Measurements from ENCODE around the gene PADI2. TPM values are rescaled to one million over a fixed set of nuclear protein-coding genes. Genes with fewer than 3 reads are reported as not detected.

Gene PADI2
- total RNA-seq, 1 experiment from 2014 or later, result 14.0 TPM

DNA sequence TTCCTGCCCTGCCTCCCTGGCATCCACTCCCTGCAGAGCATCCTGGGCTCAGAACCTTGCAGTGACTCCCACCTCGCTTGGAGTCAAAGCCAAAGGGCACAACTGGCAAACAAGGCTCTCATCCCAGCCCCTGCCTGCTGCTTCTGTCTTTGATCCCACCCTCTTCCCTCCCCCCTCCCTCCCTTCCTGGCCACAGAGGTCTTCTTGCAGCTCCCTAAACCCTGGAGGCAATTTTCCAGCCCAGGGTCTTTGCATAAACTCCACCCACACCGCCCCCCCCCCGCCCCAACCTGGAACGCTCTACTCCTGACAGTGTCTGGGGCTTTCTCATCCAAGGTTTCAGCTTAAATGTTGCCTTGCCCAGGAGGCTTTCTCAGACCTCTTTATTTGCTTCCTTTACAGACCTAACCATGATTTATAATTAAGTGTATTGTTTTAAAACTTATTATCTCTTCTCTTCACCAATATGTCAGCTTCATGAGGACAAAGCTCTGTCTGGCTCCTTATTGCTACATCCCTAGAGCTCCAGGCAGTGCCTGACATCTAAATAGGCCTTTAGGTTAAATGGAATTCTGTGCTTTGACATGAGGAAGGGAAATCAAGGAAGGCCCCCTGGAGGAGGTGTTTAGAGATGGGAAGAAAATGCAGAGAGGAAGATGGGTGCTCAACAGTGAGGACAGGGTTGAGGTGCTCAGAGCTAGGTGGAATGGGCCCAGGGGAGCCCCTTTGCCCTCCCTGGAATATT is 48.0 kb upstream of the PADI2 start:
- no peak overlapping the region for H3K4me3 ChIP-seq
- TF ChIP-seq, protein P1, sequence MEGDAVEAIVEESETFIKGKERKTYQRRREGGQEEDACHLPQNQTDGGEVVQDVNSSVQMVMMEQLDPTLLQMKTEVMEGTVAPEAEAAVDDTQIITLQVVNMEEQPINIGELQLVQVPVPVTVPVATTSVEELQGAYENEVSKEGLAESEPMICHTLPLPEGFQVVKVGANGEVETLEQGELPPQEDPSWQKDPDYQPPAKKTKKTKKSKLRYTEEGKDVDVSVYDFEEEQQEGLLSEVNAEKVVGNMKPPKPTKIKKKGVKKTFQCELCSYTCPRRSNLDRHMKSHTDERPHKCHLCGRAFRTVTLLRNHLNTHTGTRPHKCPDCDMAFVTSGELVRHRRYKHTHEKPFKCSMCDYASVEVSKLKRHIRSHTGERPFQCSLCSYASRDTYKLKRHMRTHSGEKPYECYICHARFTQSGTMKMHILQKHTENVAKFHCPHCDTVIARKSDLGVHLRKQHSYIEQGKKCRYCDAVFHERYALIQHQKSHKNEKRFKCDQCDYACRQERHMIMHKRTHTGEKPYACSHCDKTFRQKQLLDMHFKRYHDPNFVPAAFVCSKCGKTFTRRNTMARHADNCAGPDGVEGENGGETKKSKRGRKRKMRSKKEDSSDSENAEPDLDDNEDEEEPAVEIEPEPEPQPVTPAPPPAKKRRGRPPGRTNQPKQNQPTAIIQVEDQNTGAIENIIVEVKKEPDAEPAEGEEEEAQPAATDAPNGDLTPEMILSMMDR (conservative IDR thresholded peaks at IDR 0.05), result no peak
- no peak for TF ChIP-seq EZH2 (IDR thresholded peaks at IDR 0.05; ENCODE audit: low read depth)
- peaks cover 41% of the 10 kb centered on the region for H3K4me1 ChIP-seq (replicated peaks; ENCODE audit: insufficient read depth)
- H3K9me2 ChIP-seq (ENCODE audit: insufficient read depth), result no peaks in the 10 kb centered on the region
- no peak for DNase-seq
- H3K27me3 ChIP-seq (ENCODE audit: insufficient read depth, low read depth), result no peaks in the 10 kb centered on the region
- BruUV-seq (replicated peaks), result no TSS peak
- intact Hi-C loops (cut with micrococcal nuclease; ENCODE audit: unreplicated experiment), result no loop called here
- H3K79me2 ChIP-seq (ENCODE audit: low read depth), result no peaks in the 10 kb centered on the region
- POLR2A ChIA-PET (ENCODE audit: unreplicated experiment), result interaction anchor here (0.6 to 1.1 kb wide), 5 partner anchors 35 to 66 kb away, joined by 3 to 13 read pairs (median 4); no protein-coding TSS in a partner anchor
- CTCF ChIA-PET, result interaction anchor here (1.2 kb wide), 1 partner anchor 45 kb away, joined by 3 read pairs; no protein-coding TSS in a partner anchor
- H3K36me3 ChIP-seq (ENCODE audit: low read depth), result no peaks in the 10 kb centered on the region
- H3K4me2 ChIP-seq, result peak overlapping the region; percentile 77; the same call in 1 of the 2 replicates
- peak overlapping the region; percentile 95 for H3K27ac ChIP-seq
- peaks cover 26% of the 10 kb centered on the region for H3F3A ChIP-seq (ENCODE audit: insufficient read depth, low read depth)
- H4K20me1 ChIP-seq (ENCODE audit: insufficient read depth), result no peaks in the 10 kb centered on the region
- no peaks in the 10 kb centered on the region for H3K9me3 ChIP-seq (ENCODE audit: insufficient read depth, low read depth)
- no peak overlapping the region for H2AFZ ChIP-seq

DNA sequence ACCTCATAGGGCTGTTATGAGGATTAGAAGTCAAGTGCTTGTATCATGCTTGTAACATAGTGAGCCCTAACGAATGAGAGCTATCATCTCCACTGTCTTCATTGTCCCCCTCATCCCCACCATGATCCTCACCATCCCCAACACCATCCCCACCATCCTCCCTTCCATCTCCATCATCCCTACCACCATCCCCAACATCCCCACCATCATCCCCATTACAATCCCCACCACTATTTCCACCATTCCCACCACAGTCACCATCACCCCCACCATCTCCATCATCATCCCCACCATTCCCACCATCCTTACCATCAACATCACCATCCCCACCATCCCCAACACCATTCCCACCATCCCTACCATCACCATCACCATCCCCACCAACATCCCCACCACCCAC is 46.6 kb upstream of the PADI2 start:
- Histone ChIP-seq H3K27me3 (ENCODE audit: insufficient read depth, low read depth) (no peaks in the 10 kb centered on the region), H4K20me1 (ENCODE audit: insufficient read depth) (no peaks in the 10 kb centered on the region), H3K4me1 (replicated peaks; ENCODE audit: insufficient read depth) (peaks cover 41% of the 10 kb centered on the region), H3K79me2 (ENCODE audit: low read depth) (no peaks in the 10 kb centered on the region), H3F3A (ENCODE audit: insufficient read depth, low read depth) (peaks cover 26% of the 10 kb centered on the region), H3K36me3 (ENCODE audit: low read depth) (no peaks in the 10 kb centered on the region), H2AFZ (no peak overlapping the region), H3K27ac (no peak overlapping the region), H3K9me3 (ENCODE audit: insufficient read depth, low read depth) (no peaks in the 10 kb centered on the region), H3K4me2 (no peak overlapping the region), H3K4me3 (no peak overlapping the region), H3K9me2 (ENCODE audit: insufficient read depth) (no peaks in the 10 kb centered on the region)
- no peak for DNase-seq
- TF ChIP-seq EZH2 (IDR thresholded peaks at IDR 0.05; ENCODE audit: low read depth), result no peak
- TF ChIP-seq, protein P1 (conservative IDR thresholded peaks at IDR 0.05), result no peak
- no TSS peak for BruUV-seq (replicated peaks)
- CTCF ChIA-PET, result no interaction called here
- POLR2A ChIA-PET (ENCODE audit: unreplicated experiment), result no interaction called here
- intact Hi-C loops (cut with micrococcal nuclease; ENCODE audit: unreplicated experiment), result no loop called here

DNA sequence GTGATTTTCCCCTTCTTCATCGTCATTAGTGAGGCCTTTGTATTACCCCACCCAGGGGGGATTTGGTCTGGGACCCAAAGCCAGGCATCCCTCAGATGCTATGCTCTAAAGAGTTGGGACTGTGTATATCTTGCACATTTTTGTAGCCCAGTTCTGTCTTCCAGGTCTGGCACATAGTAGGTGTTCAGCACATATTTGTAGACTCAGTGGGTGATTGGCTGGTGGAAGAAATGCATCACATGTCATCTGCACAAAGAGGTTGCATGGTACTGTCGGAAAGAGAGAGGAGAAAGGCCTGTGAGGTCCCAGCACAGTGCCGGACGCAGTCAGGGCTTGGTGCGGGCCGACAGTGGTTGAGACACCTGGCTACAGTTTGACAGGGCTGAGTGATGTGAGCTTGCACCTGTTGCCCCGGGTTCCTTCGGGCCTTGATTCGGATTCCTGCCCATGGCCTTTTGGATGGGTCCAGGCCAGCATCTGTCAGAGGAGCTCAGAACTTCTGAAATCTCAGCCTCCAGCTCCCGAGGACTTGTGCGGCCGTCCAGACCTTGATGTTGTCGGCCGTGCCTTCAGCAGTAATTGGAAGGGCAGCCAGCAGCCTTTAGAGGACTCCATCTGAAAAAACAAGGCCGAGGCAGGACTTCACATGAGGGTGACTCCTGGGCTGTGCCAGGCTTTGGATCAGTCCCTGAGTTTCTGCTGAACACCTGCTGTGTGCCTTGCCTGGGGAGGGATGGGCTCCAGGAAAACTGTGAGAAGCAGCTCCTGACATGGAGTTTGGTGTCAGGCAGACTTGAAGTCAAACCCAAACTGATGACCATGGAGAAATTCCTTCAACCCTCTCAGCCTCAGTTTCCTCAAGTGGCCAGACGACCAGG is 44.8 kb upstream of the PADI2 start:
- no peak overlapping the region for H3K27ac ChIP-seq
- no peaks in the 10 kb centered on the region for H3K9me2 ChIP-seq (ENCODE audit: insufficient read depth)
- H3K4me3 ChIP-seq, result no peak overlapping the region
- H3K36me3 ChIP-seq (ENCODE audit: low read depth), result no peaks in the 10 kb centered on the region
- no peak overlapping the region for H2AFZ ChIP-seq
- H4K20me1 ChIP-seq (ENCODE audit: insufficient read depth), result no peaks in the 10 kb centered on the region
- H3K9me3 ChIP-seq (ENCODE audit: insufficient read depth, low read depth), result no peaks in the 10 kb centered on the region
- no TSS peak for BruUV-seq (replicated peaks)
- peaks cover 31% of the 10 kb centered on the region for H3K4me1 ChIP-seq (replicated peaks; ENCODE audit: insufficient read depth)
- peaks cover 17% of the 10 kb centered on the region for H3F3A ChIP-seq (ENCODE audit: insufficient read depth, low read depth)
- H3K27me3 ChIP-seq (ENCODE audit: insufficient read depth, low read depth), result no peaks in the 10 kb centered on the region
- intact Hi-C loops (cut with micrococcal nuclease; ENCODE audit: unreplicated experiment), result no loop called here
- CTCF ChIA-PET, result no interaction called here
- H3K4me2 ChIP-seq, result no peak overlapping the region
- DNase-seq, result no peak
- H3K79me2 ChIP-seq (ENCODE audit: low read depth), result no peaks in the 10 kb centered on the region
- TF ChIP-seq, protein P1 (conservative IDR thresholded peaks at IDR 0.05), result no peak
- TF ChIP-seq EZH2 (IDR thresholded peaks at IDR 0.05; ENCODE audit: low read depth), result no peak
- POLR2A ChIA-PET (ENCODE audit: unreplicated experiment), result no interaction called here

Data from PC-9 (cell line).